IMR-90 (cell line): ENCODE results near the gene BCL7A. TPM values are rescaled to one million over a fixed set of nuclear protein-coding genes. Genes with fewer than 3 reads are reported as not detected.

ENCODE experiments used
- ATAC-seq: fragments of 200-7000 bp; cut with Tn5 transposase; 2 replicates; pipeline ENCODE4 v1.9.1; 2020; ENCODE audit warnings: low read depth, mild to moderate bottlenecking, moderate library complexity
- BruUV-seq: library from RNA; stranded (reverse); fragments of 400-500 nt; replicated peaks from 2 replicates; lab custom pipeline; 2021; lab: Mats Ljungman, UMichigan
- CTCF ChIA-PET: fragments of 300-600 bp; formaldehyde crosslinking; extraction: SDS; loops from one replicate; lab custom pipeline; 2021; ENCODE audit warnings: antibody characterized with exemption; lab: Yijun Ruan, JAX
- POLR2A ChIA-PET: fragments of 300-600 bp; sonication (Branson Sonifier 250); formaldehyde crosslinking; loops from one replicate; lab custom pipeline; 2022; ENCODE audit warnings: antibody characterized with exemption; ENCODE audit not compliant: unreplicated experiment; lab: Charles Lee
- DNase-seq: peaks from one replicate; pipeline ENCODE4 v3.0.0; 2013
- H2AFZ ChIP-seq: replicated peaks from 2 replicates; pipeline ENCODE3; 2013; ENCODE audit warnings: low read length, mild to moderate bottlenecking; ENCODE audit not compliant: poor library complexity
- H2AK5ac ChIP-seq: 2 replicates; pipeline ENCODE4 v1.6.1; 2013; ENCODE audit warnings: low read depth, low read length, inconsistent platforms
- H2AK9ac ChIP-seq: replicated peaks from 2 replicates; pipeline ENCODE3; 2013; ENCODE audit warnings: mild to moderate bottlenecking, low read depth, low read length, moderate library complexity; ENCODE audit not compliant: poor library complexity
- H2BK120ac ChIP-seq: 2 replicates; pipeline ENCODE4 v1.6.1; 2013; ENCODE audit warnings: low read depth, low read length, inconsistent platforms
- H2BK15ac ChIP-seq: 3 replicates; pipeline ENCODE4 v1.6.1; 2013; ENCODE audit warnings: low read depth, low read length, inconsistent platforms
- H2BK20ac ChIP-seq: 2 replicates; pipeline ENCODE4 v1.6.1; 2013; ENCODE audit warnings: low read depth, mild to moderate bottlenecking, inconsistent platforms, low read length, moderate library complexity
- H2BK5ac ChIP-seq: 2 replicates; pipeline ENCODE4 v1.6.1; 2013; ENCODE audit warnings: mild to moderate bottlenecking, low read depth, low read length, inconsistent platforms; ENCODE audit not compliant: poor library complexity, severe bottlenecking
- H3K14ac ChIP-seq: replicated peaks from 2 replicates; pipeline ENCODE4 v1.6.1; 2013; ENCODE audit warnings: low read depth, low read length, inconsistent platforms
- H3K18ac ChIP-seq: 2 replicates; pipeline ENCODE4 v1.6.1; 2013; ENCODE audit warnings: low read depth, low read length, control low read depth
- H3K23ac ChIP-seq: 2 replicates; pipeline ENCODE4 v1.6.1; 2013; ENCODE audit warnings: low read depth, low read length, inconsistent platforms
- H3K27ac ChIP-seq: 2 replicates; pipeline ENCODE4 v1.5.1; 2013; ENCODE audit warnings: mild to moderate bottlenecking, control low read depth, low read length; ENCODE audit not compliant: insufficient read depth
- H3K27me3 ChIP-seq: 2 replicates; pipeline ENCODE4 v1.6.1; 2013; ENCODE audit warnings: low read length; ENCODE audit not compliant: control insufficient read depth, insufficient read depth
- H3K36me3 ChIP-seq: 2 replicates; pipeline ENCODE4 v1.6.1; 2013; ENCODE audit warnings: low read length, mixed read lengths; ENCODE audit not compliant: control insufficient read depth, insufficient read depth
- H3K4ac ChIP-seq: 2 replicates; pipeline ENCODE4 v1.6.1; 2013; ENCODE audit warnings: low read depth, low read length, inconsistent platforms
- H3K4me1 ChIP-seq: 2 replicates; pipeline ENCODE4 v1.6.1; 2013; ENCODE audit warnings: low read length, mixed read lengths; ENCODE audit not compliant: control insufficient read depth, insufficient read depth
- H3K4me2 ChIP-seq: 2 replicates; pipeline ENCODE4 v1.6.1; 2013; ENCODE audit warnings: low read depth, mild to moderate bottlenecking, control low read depth, low read length, moderate library complexity
- H3K4me3 ChIP-seq: 2 replicates; pipeline ENCODE4 v1.5.1; 2013; ENCODE audit warnings: low read depth, mild to moderate bottlenecking, control low read depth, low read length, moderate library complexity; ENCODE audit not compliant: insufficient read depth
- H3K56ac ChIP-seq: 2 replicates; pipeline ENCODE4 v1.6.1; 2013; ENCODE audit warnings: low read length, inconsistent platforms; ENCODE audit not compliant: insufficient read depth; ENCODE audit errors: extremely low read depth
- H3K79me1 ChIP-seq, 2 experiments: 2 replicates each; pipeline ENCODE4 v1.6.1; 2013; ENCODE audit warnings: low read length in 2 of 2, inconsistent platforms in 1 of 2, low read depth in 1 of 2
- H3K9ac ChIP-seq: 2 replicates; pipeline ENCODE4 v1.6.1; 2013; ENCODE audit warnings: low read depth, low read length, control low read depth
- H3K9me1 ChIP-seq: 2 replicates; pipeline ENCODE4 v1.6.1; 2013; ENCODE audit warnings: low read length, inconsistent platforms; ENCODE audit not compliant: insufficient read depth
- H3K9me3 ChIP-seq: 2 replicates; pipeline ENCODE4 v1.6.1; 2013; ENCODE audit warnings: low read length; ENCODE audit not compliant: control insufficient read depth, insufficient read depth
- H4K20me1 ChIP-seq: 2 replicates; pipeline ENCODE4 v1.6.1; 2013; ENCODE audit warnings: low read length, inconsistent platforms; ENCODE audit not compliant: insufficient read depth
- H4K5ac ChIP-seq: 2 replicates; pipeline ENCODE4 v1.6.1; 2013; ENCODE audit warnings: mild to moderate bottlenecking, low read depth, low read length, control low read depth
- H4K8ac ChIP-seq, 2 experiments: 2 replicates each; pipeline ENCODE4 v1.6.1; 2013; ENCODE audit warnings: low read depth in 2 of 2, low read length in 2 of 2, control low read depth in 1 of 2, inconsistent platforms in 1 of 2
- H4K91ac ChIP-seq: 2 replicates; pipeline ENCODE4 v1.6.1; 2013; ENCODE audit warnings: low read depth, low read length, inconsistent platforms; ENCODE audit not compliant: insufficient read depth
- BHLHE40 ChIP-seq: fragments of 150-350 bp; IDR thresholded peaks from 2 replicates; pipeline ENCODE4 v1.6.1; 2016; ENCODE audit warnings: mild to moderate bottlenecking, low read depth, low read length
- CEBPB ChIP-seq: IDR thresholded peaks from 2 replicates; pipeline ENCODE4 v1.6.1; 2012; ENCODE audit warnings: low read depth, low read length, improper control_type of control experiment
- CHD1 ChIP-seq: IDR thresholded peaks from 2 replicates; pipeline ENCODE4 v1.6.1; 2012; ENCODE audit warnings: low read depth, low read length, improper control_type of control experiment
- FOS ChIP-seq: fragments of 150-350 bp; IDR thresholded peaks from 2 replicates; pipeline ENCODE4 v1.6.1; 2016; ENCODE audit warnings: low read depth, low read length
- MAFK ChIP-seq: IDR thresholded peaks from 2 replicates; pipeline ENCODE4 v1.6.1; 2012; ENCODE audit warnings: low read depth, low read length, improper control_type of control experiment
- MAZ ChIP-seq: IDR thresholded peaks from 2 replicates; pipeline ENCODE4 v1.6.1; 2012; ENCODE audit warnings: low read depth, mild to moderate bottlenecking, low read length, improper control_type of control experiment, moderate library complexity, borderline replicate concordance
- POLR2A ChIP-seq: IDR thresholded peaks from 2 replicates; pipeline ENCODE4 v1.6.1; 2012; ENCODE audit warnings: mild to moderate bottlenecking, low read depth, low read length
- WGBS, 2 experiments: methylation state at CpG; one replicate each; pipeline versions ENCODE4 v1.1.5 to v1.1.7; 2013; ENCODE audit warnings: missing lambda C conversion rate in 2 of 2; ENCODE audit not compliant: insufficient read length in 1 of 2; ENCODE audit errors: extremely low coverage in 2 of 2; 5-methylcytosine and 5-hydroxymethylcytosine counted together
- dilution Hi-C: fragments of 300-500 bp; cut with HindIII; formaldehyde crosslinking; loops from one replicate; pipeline ENCODE4 v1.14.3; 2018; ENCODE audit warnings: low sequenced_read_pairs; ENCODE audit not compliant: unreplicated experiment
- in situ Hi-C: fragments of 300-500 bp; cut with MboI; formaldehyde crosslinking; loops from 3 replicates; pipeline ENCODE4 v1.14.3; 2019; ENCODE audit warnings: low sequenced_read_pairs, inconsistent platforms, mixed read lengths
- intact Hi-C: fragments of 100-400 bp; cut with micrococcal nuclease; formaldehyde crosslinking; loops from 2 replicates; pipeline ENCODE4 v1.10.0; 2022
- polyA plus RNA-seq, 3 experiments: library from polyadenylated mRNA; depleted of rRNA; stranded (reverse); fragments of >200 nt; gene quantifications; 2 replicates each; pipeline ENCODE4 v1.2.3, GENCODE V29; 2012; ENCODE audit warnings: low replicate concordance in 1 of 3
- total RNA-seq: library from RNA; depleted of rRNA; stranded (reverse); fragments of >200 nt; gene quantifications from 2 replicates; pipeline ENCODE4 v1.2.3, GENCODE V29; 2012

Gene BCL7A
- total and polyA plus RNA-seq, 2 of the 4 experiments (the other 2 are of a cell fraction): 5.6 to 7.9 TPM

GRCh38 chr12:122087431-122088178 is 65.9 kb downstream of the BCL7A start:
- no peaks in the 10 kb centered on the region for H3K27me3 ChIP-seq
- intact Hi-C loops: no loop called here
- H3K9me3 ChIP-seq: no peaks in the 10 kb centered on the region
- no peak overlapping the region for H3K56ac ChIP-seq
- H3K23ac ChIP-seq: no peak overlapping the region
- H3K79me1 ChIP-seq: peaks cover 24 to 81% of the 10 kb centered on the region in 2 experiments
- ATAC-seq (no peak), DNase-seq (no peak)
- no peak overlapping the region for H3K4me2 ChIP-seq
- no peak overlapping the region for H2BK15ac ChIP-seq
- peaks cover 16% of the 10 kb centered on the region for H3K4me1 ChIP-seq
- no peak overlapping the region for H3K18ac ChIP-seq
- H2AFZ ChIP-seq: no peak overlapping the region
- no peak overlapping the region for H2AK9ac ChIP-seq
- H2BK120ac ChIP-seq: no peak overlapping the region
- ChIA-PET POLR2A (no interaction called here), CTCF (interaction anchor here (0.6 to 1.0 kb wide), 2 partner anchors 19 to 36 kb away, joined by 3 to 4 read pairs; no protein-coding TSS in a partner anchor)
- H3K9me1 ChIP-seq: peaks cover 27% of the 10 kb centered on the region
- 82% methylated on average over 14 of the region's 17 CpGs; no CpG with 5 or more reads in 1 of the 2 experiments for WGBS, 2 experiments
- H4K5ac ChIP-seq: no peak overlapping the region
- H3K14ac ChIP-seq: no peak overlapping the region
- dilution Hi-C loops: no loop called here
- TF ChIP-seq MAZ (no peak), POLR2A (no peak), MAFK (no peak), FOS (no peak), CEBPB (no peak), CHD1 (no peak), BHLHE40 (no peak)
- H4K8ac ChIP-seq: no peak overlapping the region
- in situ Hi-C loops: no loop called here
- H2AK5ac ChIP-seq: no peak overlapping the region
- peaks cover 53% of the 10 kb centered on the region for H4K20me1 ChIP-seq
- H3K36me3 ChIP-seq: peaks cover 39% of the 10 kb centered on the region
- H3K4ac ChIP-seq: no peak overlapping the region
- no peak overlapping the region for H2BK20ac ChIP-seq
- BruUV-seq: no TSS peak
- no peak overlapping the region for H3K9ac ChIP-seq
- H2BK5ac ChIP-seq: no peak overlapping the region
- no peak overlapping the region for H3K27ac ChIP-seq
- H3K4me3 ChIP-seq: no peak overlapping the region
- H4K91ac ChIP-seq: no peak overlapping the region
